ENCODE results near the gene SUZ12. TPM values are rescaled to one million over a fixed set of nuclear protein-coding genes. Genes with fewer than 3 reads are reported as not detected.

Gene SUZ12
- total and polyA plus RNA-seq, 9 of the 15 experiments (the other 6 are each of a cell fraction or from before 2014, with no cell fraction given), result 19.5 to 64.3 (median 47.2) TPM

Small RNAs within 50 kb of the gene (small RNA-seq; reads per million reads assigned to genes)
- gene AC090616.4, result not detected
- gene RNA5SP437, result 0.59 reads per million, percentile 32 among the genes with 10 or more reads in this experiment

Other genes with a start within 250 kb of the SUZ12 start
- gene COPRS, start 77.8 kb upstream of the SUZ12 start, total RNA-seq (2014; rRNA removed), result 102 and 103 TPM in 2 replicates
- 74.0 and 81.1 TPM in 2 replicates for gene COPRS, start 77.8 kb upstream of the SUZ12 start, total RNA-seq (2014; rRNA removed; fragmentation: Illumina TruSeq; extraction: Trizol)
- gene COPRS, start 77.8 kb upstream of the SUZ12 start, total RNA-seq (2015; rRNA removed; fragmentation: Illumina TruSeq; extraction: Trizol), result 77.8 and 79.6 TPM in 2 replicates
- 48.2 and 56.8 TPM in 2 replicates for gene COPRS, start 77.8 kb upstream of the SUZ12 start, total RNA-seq (2021)
- 21.6 and 37.3 TPM in 2 replicates for gene COPRS, start 77.8 kb upstream of the SUZ12 start, polyA plus RNA-seq (2011; rRNA removed)
- 60.4 and 60.5 TPM in 2 replicates for gene COPRS, start 77.8 kb upstream of the SUZ12 start, polyA plus RNA-seq (2014; fragmentation: Illumina TruSeq; extraction: Trizol)
- gene COPRS, start 77.8 kb upstream of the SUZ12 start, polyA plus RNA-seq (2014; fragmentation: Nextera tagmentation; extraction: Ambion mirVana), result 10 to 100 TPM; 11.9 to 13.7 TPM
- gene COPRS, start 77.8 kb upstream of the SUZ12 start, polyA plus RNA-seq (2014; rRNA removed), result 59.7 and 68.8 TPM in 2 replicates
- 70.4 and 78.3 TPM in 2 replicates for gene UTP6, start 35.3 kb upstream of the SUZ12 start, total RNA-seq (2014; rRNA removed)
- 136 and 190 TPM in 2 replicates for gene UTP6, start 35.3 kb upstream of the SUZ12 start, total RNA-seq (2014; rRNA removed; fragmentation: Illumina TruSeq; extraction: Trizol)
- gene UTP6, start 35.3 kb upstream of the SUZ12 start, total RNA-seq (2015; rRNA removed; fragmentation: Illumina TruSeq; extraction: Trizol), result 85.8 and 107 TPM in 2 replicates
- 156 and 160 TPM in 2 replicates for gene UTP6, start 35.3 kb upstream of the SUZ12 start, total RNA-seq (2021)
- 53.8 and 122 TPM in 2 replicates for gene UTP6, start 35.3 kb upstream of the SUZ12 start, polyA plus RNA-seq (2011; rRNA removed)
- 93.2 and 93.6 TPM in 2 replicates for gene UTP6, start 35.3 kb upstream of the SUZ12 start, polyA plus RNA-seq (2014; fragmentation: Illumina TruSeq; extraction: Trizol)
- 100 to 1,000 TPM; 204 to 330 TPM for gene UTP6, start 35.3 kb upstream of the SUZ12 start, polyA plus RNA-seq (2014; fragmentation: Nextera tagmentation; extraction: Ambion mirVana)
- 131 and 142 TPM in 2 replicates for gene UTP6, start 35.3 kb upstream of the SUZ12 start, polyA plus RNA-seq (2014; rRNA removed)
- gene LRRC37B, start 70.4 kb downstream of the SUZ12 start, total RNA-seq (2014; rRNA removed), result 10.5 and 15.0 TPM in 2 replicates
- 11.1 and 12.7 TPM in 2 replicates for gene LRRC37B, start 70.4 kb downstream of the SUZ12 start, total RNA-seq (2014; rRNA removed; fragmentation: Illumina TruSeq; extraction: Trizol)
- gene LRRC37B, start 70.4 kb downstream of the SUZ12 start, total RNA-seq (2015; rRNA removed; fragmentation: Illumina TruSeq; extraction: Trizol), result 18.9 and 19.8 TPM in 2 replicates
- gene LRRC37B, start 70.4 kb downstream of the SUZ12 start, total RNA-seq (2021), result 11.7 and 12.4 TPM in 2 replicates
- 10.0 and 11.0 TPM in 2 replicates for gene LRRC37B, start 70.4 kb downstream of the SUZ12 start, polyA plus RNA-seq (2011; rRNA removed)
- gene LRRC37B, start 70.4 kb downstream of the SUZ12 start, polyA plus RNA-seq (2014; fragmentation: Illumina TruSeq; extraction: Trizol), result 12.3 and 13.8 TPM in 2 replicates
- 1 to 10 TPM; 2.7 to 3.8 TPM for gene LRRC37B, start 70.4 kb downstream of the SUZ12 start, polyA plus RNA-seq (2014; fragmentation: Nextera tagmentation; extraction: Ambion mirVana)
- gene LRRC37B, start 70.4 kb downstream of the SUZ12 start, polyA plus RNA-seq (2014; rRNA removed), result 16.0 and 18.6 TPM in 2 replicates
- gene RHOT1, start 205.5 kb downstream of the SUZ12 start, total RNA-seq (2014; rRNA removed), result 25.1 and 33.3 TPM in 2 replicates
- 52.9 and 55.3 TPM in 2 replicates for gene RHOT1, start 205.5 kb downstream of the SUZ12 start, total RNA-seq (2014; rRNA removed; fragmentation: Illumina TruSeq; extraction: Trizol)
- gene RHOT1, start 205.5 kb downstream of the SUZ12 start, total RNA-seq (2015; rRNA removed; fragmentation: Illumina TruSeq; extraction: Trizol), result 39.9 and 50.5 TPM in 2 replicates
- gene RHOT1, start 205.5 kb downstream of the SUZ12 start, total RNA-seq (2021), result 30.8 and 33.9 TPM in 2 replicates
- gene RHOT1, start 205.5 kb downstream of the SUZ12 start, polyA plus RNA-seq (2011; rRNA removed), result 67.5 and 101 TPM in 2 replicates
- 47.5 and 72.5 TPM in 2 replicates for gene RHOT1, start 205.5 kb downstream of the SUZ12 start, polyA plus RNA-seq (2014; fragmentation: Illumina TruSeq; extraction: Trizol)
- gene RHOT1, start 205.5 kb downstream of the SUZ12 start, polyA plus RNA-seq (2014; fragmentation: Nextera tagmentation; extraction: Ambion mirVana), result 10 to 100 TPM; 23.0 to 30.5 TPM
- 32.2 and 41.2 TPM in 2 replicates for gene RHOT1, start 205.5 kb downstream of the SUZ12 start, polyA plus RNA-seq (2014; rRNA removed)

Measured in K562 (cell line).